Small intestine (tissue), 7 donors: ENCODE results near the gene MAPK10. TPM values are rescaled to one million over a fixed set of nuclear protein-coding genes. Genes with fewer than 3 reads are reported as not detected.

Experiments used
- DNase-seq, 2 donors: peaks; one replicate each; pipeline versions ENCODE4 v3.0.0 to v3.0.0-alpha.2; 2013
- FAIRE-seq: peaks from 2 replicates; lab custom pipeline; 2012; peaks lifted over from hg19 to GRCh38; lab: Jason Lieb, UNC
- H3K27ac ChIP-seq, 3 donors: one replicate each; pipeline ENCODE4 v1.5.1; 2013; ENCODE audit warnings: low read length in 2 of 3, mild to moderate bottlenecking in 2 of 3, control low read depth in 1 of 3, inconsistent platforms in 1 of 3, low read depth in 1 of 3, moderate library complexity in 1 of 3
- H3K27me3 ChIP-seq, 3 donors: one replicate each; pipeline ENCODE4 v1.6.1; 2013; ENCODE audit warnings: low read length in 3 of 3, inconsistent platforms in 1 of 3; ENCODE audit not compliant: control insufficient read depth in 3 of 3, insufficient read depth in 3 of 3
- H3K36me3 ChIP-seq, 3 donors: one replicate each; pipeline ENCODE4 v1.6.1; 2013; ENCODE audit warnings: low read length in 3 of 3, inconsistent platforms in 1 of 3, low read depth in 1 of 3, mild to moderate bottlenecking in 1 of 3, moderate library complexity in 1 of 3; ENCODE audit not compliant: control insufficient read depth in 3 of 3, insufficient read depth in 2 of 3
- H3K4me1 ChIP-seq, 3 donors: one replicate each; pipeline ENCODE4 v1.6.1; 2013; ENCODE audit warnings: low read length in 2 of 3, inconsistent platforms in 1 of 3, low read depth in 1 of 3, mild to moderate bottlenecking in 1 of 3, moderate library complexity in 1 of 3; ENCODE audit not compliant: control insufficient read depth in 3 of 3, insufficient read depth in 2 of 3
- H3K4me3 ChIP-seq, 3 donors: one replicate each; pipeline ENCODE4 v1.5.1; 2013; ENCODE audit warnings: low read length in 3 of 3, control low read depth in 1 of 3, inconsistent platforms in 1 of 3, low read depth in 1 of 3, mild to moderate bottlenecking in 1 of 3, moderate library complexity in 1 of 3
- H3K9me3 ChIP-seq, 2 donors: one replicate each; pipeline ENCODE4 v1.6.1; 2013; ENCODE audit warnings: low read depth in 1 of 2, low read length in 1 of 2; ENCODE audit not compliant: control insufficient read depth in 2 of 2, insufficient read depth in 1 of 2
- WGBS, 3 donors: extraction: QIAGEN DNeasy Blood & Tissue Kit; methylation state at CpG; one replicate each; pipeline ENCODE4 v1.1.7; 2013; 5-methylcytosine and 5-hydroxymethylcytosine counted together
- polyA plus RNA-seq, 4 donors: library from polyadenylated mRNA; stranded (reverse) in 3 of 4; unstranded in 1 of 4; fragments of 200-250 nt in 3 of 4; fragments of 120-200 nt in 1 of 4; gene quantifications; one replicate each; pipeline versions ENCODE4 v1.2.1 to v1.2.3, GENCODE V29; 2013
- donor health status: healthy with polysubstance abuse.
- donor health status: control.
- donor health status: control.
- donor health status: Bipolar disorder and iron deficiency.
- donor health status: healthy.

MAPK10 gene
- polyA plus RNA-seq, 4 donors, result 0.22 to 8.9 (median 5.0) TPM

DNA sequence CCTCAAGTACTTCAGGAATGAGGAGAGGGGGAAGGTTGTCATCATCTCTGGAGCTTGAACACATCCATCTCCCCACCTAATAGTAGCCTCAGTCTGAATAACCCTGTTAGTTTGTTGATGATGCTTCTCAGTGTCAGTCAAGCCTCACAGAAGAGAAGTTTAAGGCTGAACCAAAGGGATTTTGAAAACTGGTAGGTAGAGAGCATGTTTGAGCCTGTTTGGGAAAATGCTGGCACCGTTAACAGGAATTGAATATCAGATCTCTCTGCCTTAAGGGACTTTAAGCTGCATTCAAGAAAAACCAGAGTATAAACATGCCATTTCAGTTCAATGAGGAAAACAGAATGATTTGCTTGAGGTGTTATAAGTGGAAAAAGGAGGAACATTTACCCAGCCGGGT, 73.1 kb downstream of the MAPK10 start:
- FAIRE-seq, result no peak

DNA sequence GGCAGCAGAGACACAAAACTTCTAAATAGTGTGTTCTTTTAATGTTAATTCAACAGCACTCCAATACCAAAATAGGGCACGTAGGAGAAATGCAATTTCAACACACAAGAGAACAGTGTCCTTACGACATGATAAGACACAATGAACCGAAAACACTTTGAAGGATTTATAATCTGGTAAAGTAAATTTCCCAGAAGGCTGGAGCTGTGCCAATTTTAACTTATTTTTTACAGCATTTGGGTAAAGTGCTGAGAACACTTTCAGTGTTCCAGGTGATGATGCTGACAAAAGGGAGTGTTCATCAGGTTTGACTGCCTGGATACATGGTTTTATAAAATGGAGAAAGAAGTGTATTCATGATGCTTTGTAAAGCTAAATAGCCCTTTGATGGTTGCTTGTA, 76.5 kb downstream of the MAPK10 start:
- Histone ChIP-seq H3K36me3 (no peaks in the 10 kb centered on the region), H3K4me1 (no peaks in the 10 kb centered on the region), H3K9me3 (no peaks in the 10 kb centered on the region), H3K27ac (no peak overlapping the region), H3K4me3 (no peak overlapping the region), H3K27me3 (no peaks in the 10 kb centered on the region)
- DNase-seq (no peak), FAIRE-seq (no peak)
- 10 to 50% (median 22%) methylated on average over 3 of the region's 3 CpGs for WGBS, 3 donors

More for the DNA sequence above, 73.1 kb downstream of the MAPK10 start:
- no peaks in the 10 kb centered on the region for H3K27me3 ChIP-seq
- no peak overlapping the region for H3K4me3 ChIP-seq
- no peaks in the 10 kb centered on the region for H3K36me3 ChIP-seq
- WGBS, 3 donors, result 76 to 85% (median 81%) methylated on average over 2 of the region's 2 CpGs
- no peak for DNase-seq
- H3K27ac ChIP-seq, result no peak overlapping the region
- H3K9me3 ChIP-seq, result no peaks in the 10 kb centered on the region
- no peaks in the 10 kb centered on the region for H3K4me1 ChIP-seq

GRCh38 chr4:86280246-86280645, 79.6 kb downstream of the MAPK10 start:
- DNase-seq, result no peak
- Histone ChIP-seq H3K9me3 (no peaks in the 10 kb centered on the region), H3K36me3 (no peaks in the 10 kb centered on the region), H3K4me1 (no peaks in the 10 kb centered on the region), H3K4me3 (no peak overlapping the region), H3K27me3 (no peaks in the 10 kb centered on the region), H3K27ac (no peak overlapping the region)
- no peak for FAIRE-seq
- WGBS, 3 donors, result 69 to 82% (median 82%) methylated on average over 2 of the region's 2 CpGs

DNA sequence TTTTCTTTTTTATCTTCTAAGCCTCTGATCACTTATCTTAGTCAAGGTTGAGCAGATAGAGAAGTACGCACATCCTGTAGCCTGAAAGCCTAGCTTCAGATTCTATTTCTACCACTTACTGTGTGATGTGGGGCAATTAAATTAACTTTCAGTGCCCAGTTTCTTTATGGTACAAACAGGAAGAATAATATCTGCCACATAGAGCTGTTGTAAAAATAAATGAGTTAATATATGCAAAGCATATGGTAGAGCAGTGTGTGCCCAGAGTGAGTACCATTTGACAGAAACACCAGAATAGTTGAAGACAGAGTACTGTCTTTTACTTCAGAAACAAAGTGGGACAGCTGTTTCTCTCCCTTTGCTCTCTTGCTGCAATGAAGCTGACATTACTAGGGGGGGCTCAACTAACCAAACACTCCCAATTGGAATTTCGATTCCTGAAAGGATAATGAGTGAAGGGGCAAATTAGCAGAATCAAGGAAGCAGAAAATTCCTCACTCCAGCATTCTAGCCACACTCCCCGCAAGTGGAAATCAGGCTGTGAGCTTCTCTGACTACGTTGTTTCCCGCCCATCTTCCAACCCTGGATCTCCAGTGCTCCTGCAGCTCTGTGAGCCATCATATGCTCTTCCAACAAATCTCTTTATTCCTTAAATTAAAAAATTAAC, 80.4 kb downstream of the MAPK10 start:
- Histone ChIP-seq H3K9me3 (no peaks in the 10 kb centered on the region), H3K4me1 (no peaks in the 10 kb centered on the region), H3K36me3 (no peaks in the 10 kb centered on the region), H3K27me3 (no peaks in the 10 kb centered on the region), H3K27ac (no peak overlapping the region), H3K4me3 (no peak overlapping the region)
- DNase-seq (no peak), FAIRE-seq (no peak)
- WGBS, 3 donors, result 66 to 74% (median 69%) methylated on average over 5 of the region's 5 CpGs

DNA sequence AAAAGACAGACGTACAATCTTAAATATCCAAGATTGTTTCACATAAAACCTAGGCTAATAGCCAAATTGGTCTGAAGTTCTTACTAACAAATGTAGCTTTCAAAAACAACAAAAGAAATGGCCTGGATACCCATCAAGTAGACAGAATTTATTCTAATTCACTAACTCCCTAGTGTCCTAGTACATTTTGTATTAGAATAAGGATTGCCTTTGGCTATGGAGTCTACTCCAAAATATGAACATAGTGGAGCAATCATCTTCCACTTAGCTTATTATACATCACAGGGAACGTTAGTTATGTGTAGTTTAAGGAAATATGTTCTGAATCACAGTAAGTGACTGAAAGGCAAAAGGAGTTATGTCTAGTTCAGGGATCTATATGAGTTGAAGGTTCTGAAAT, 81.7 kb downstream of the MAPK10 start:
- DNase-seq (no peak), FAIRE-seq (no peak)
- no peaks in the 10 kb centered on the region for H3K36me3 ChIP-seq
- no peaks in the 10 kb centered on the region for H3K27me3 ChIP-seq
- no peak overlapping the region for H3K4me3 ChIP-seq
- H3K27ac ChIP-seq, result no peak overlapping the region
- WGBS, 3 donors, result 31 to 58% (median 39%) methylated on average over 2 of the region's 2 CpGs
- no peaks in the 10 kb centered on the region for H3K4me1 ChIP-seq
- no peaks in the 10 kb centered on the region for H3K9me3 ChIP-seq

- FAIRE-seq (no peak), DNase-seq (no peak)
- Histone ChIP-seq H3K27ac (no peak overlapping the region), H3K4me3 (no peak overlapping the region), H3K4me1 (no peaks in the 10 kb centered on the region), H3K36me3 (no peaks in the 10 kb centered on the region), H3K27me3 (no peaks in the 10 kb centered on the region), H3K9me3 (no peaks in the 10 kb centered on the region)
These were observed 85.2 kb downstream of the MAPK10 start for GRCh38 chr4:86274642-86275041.

GRCh38 chr4:86272669-86273068, 87.2 kb downstream of the MAPK10 start:
- Histone ChIP-seq H3K36me3 (no peaks in the 10 kb centered on the region), H3K4me1 (no peaks in the 10 kb centered on the region), H3K27me3 (no peaks in the 10 kb centered on the region), H3K9me3 (no peaks in the 10 kb centered on the region), H3K27ac (no peak overlapping the region), H3K4me3 (no peak overlapping the region)
- FAIRE-seq, result no peak
- WGBS, 3 donors, result 84 to 91% (median 86%) methylated on average over 1 of the region's 1 CpG
- DNase-seq, result no peak

- 84 to 88% (median 85%) methylated on average over 1 of the region's 1 CpG for WGBS, 3 donors
- Histone ChIP-seq H3K4me1 (no peaks in the 10 kb centered on the region), H3K9me3 (no peaks in the 10 kb centered on the region), H3K27ac (no peak overlapping the region), H3K4me3 (no peak overlapping the region), H3K27me3 (no peaks in the 10 kb centered on the region), H3K36me3 (no peaks in the 10 kb centered on the region)
- DNase-seq (no peak), FAIRE-seq (no peak)
These were observed 88.8 kb downstream of the MAPK10 start for GRCh38 chr4:86271057-86271456.

DNA sequence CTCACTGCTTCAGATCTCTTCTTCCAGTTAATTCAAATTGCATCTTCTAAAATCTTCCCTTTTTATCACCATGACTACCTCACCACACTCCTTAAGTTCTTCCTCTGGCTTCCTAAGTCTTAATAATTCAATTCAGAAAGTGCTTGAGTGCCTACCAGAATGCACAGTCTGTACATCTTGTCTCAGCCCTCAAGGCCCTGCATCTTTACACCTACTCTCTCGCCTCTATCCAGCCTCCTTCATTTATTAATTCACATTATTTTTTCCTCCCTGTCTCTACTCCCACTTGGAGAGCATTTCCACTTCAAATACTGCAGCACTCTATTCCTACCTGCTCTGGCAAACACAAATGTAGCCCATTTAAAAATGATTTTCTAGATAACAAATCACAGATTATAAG, 90.5 kb downstream of the MAPK10 start:
- no peaks in the 10 kb centered on the region for H3K9me3 ChIP-seq
- FAIRE-seq, result no peak

More for the DNA sequence above, 90.5 kb downstream of the MAPK10 start:
- H3K27me3 ChIP-seq, result no peaks in the 10 kb centered on the region
- DNase-seq, result no peak
- H3K27ac ChIP-seq, result no peak overlapping the region
- WGBS, 3 donors, result 56 to 75% (median 59%) methylated on average over 1 of the region's 1 CpG
- no peaks in the 10 kb centered on the region for H3K4me1 ChIP-seq
- no peaks in the 10 kb centered on the region for H3K36me3 ChIP-seq
- H3K4me3 ChIP-seq, result no peak overlapping the region
